ENCODE results near the gene GRIK1.
A peak's percentile ranks its signal among the peaks of the same experiment; 100 is the strongest.

The GRIK1 gene

DNA sequence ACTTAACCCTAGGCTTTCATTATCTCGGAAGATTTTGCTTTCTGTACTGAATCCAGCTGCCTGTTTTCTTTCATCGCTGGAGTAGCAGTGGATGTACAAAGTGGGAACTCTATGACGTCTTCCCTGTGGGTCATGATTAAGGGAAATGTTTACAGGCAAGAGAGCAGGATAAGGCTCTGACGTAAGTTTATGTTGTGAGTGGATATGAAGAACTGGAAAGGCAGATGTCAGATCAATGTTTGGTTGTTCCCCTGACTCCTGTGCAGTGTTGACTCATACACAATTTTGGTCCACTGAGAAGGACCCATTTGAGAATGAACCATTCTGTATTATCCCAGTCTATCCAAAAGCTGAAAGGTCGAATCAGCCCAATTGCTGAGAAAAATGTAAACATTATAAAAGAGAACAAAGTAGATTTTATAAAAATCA, 292.4 kb downstream of the GRIK1 start:
- DNase-seq (ENCODE audit: low spot score) (no peak), FAIRE-seq (peak; percentile 17)

DNA sequence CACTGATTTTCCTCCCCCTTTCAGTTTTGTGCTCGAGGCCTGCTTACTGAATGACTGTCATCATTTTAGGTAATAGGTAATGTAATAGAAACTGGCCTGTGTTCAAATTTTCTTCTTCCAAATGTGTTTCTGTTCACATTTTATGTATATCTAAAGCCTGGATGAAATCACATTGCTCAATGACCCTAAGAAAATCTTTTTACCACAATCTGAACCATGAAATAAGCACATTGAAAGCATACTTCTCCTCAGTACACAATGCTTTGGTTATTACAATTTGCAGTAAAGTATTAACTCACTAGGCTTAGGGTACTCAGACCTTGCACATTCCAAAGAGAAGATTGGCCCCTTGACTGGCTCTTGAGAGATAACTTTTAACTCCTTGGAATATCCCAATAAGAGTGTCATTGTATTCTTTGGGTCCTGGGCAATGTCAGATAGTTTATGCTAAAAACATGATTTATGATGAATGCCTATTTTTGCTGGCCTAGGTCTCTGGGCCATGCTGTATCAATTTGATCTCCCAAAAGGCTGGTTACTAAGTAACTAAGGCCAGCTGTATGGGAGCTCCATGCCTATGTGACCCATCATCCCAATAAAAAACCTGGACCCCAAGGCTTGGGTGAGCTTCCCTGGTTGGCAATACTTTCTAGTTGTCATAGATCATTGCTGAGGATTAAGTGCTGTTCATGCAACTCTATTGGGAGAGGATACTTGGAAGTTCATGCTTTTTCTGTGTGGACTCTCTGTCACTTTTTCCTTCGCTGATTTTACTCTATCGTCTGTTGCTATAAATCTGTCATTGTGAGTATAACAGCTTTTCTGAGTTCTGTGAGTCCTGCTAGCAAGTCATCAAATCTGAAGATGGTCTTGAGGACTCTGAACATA, 293.9 kb downstream of the GRIK1 start:
- DNase-seq (ENCODE audit: low spot score), result no peak
- FAIRE-seq, result no peak

DNA sequence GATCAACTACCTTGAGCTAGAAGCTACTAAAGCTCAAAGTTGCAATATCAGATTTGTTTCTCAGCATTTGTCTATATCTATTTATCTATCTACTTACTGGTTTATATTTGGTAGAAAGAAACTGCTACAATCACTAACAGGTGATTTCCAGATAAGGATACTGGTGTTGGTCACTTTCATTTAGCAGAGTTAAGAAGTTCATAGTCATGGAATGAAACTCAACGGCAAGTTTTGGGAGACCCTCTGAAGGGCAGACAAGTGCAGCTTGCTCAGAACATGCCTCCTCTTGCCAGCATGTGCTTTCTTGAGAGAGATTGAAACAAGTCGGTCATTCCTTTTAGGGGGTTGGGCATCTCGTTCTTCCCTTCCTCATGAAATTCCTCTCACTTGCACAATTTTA, 296.5 kb downstream of the GRIK1 start:
- no peak for FAIRE-seq
- no peak for DNase-seq (ENCODE audit: low spot score)

DNA sequence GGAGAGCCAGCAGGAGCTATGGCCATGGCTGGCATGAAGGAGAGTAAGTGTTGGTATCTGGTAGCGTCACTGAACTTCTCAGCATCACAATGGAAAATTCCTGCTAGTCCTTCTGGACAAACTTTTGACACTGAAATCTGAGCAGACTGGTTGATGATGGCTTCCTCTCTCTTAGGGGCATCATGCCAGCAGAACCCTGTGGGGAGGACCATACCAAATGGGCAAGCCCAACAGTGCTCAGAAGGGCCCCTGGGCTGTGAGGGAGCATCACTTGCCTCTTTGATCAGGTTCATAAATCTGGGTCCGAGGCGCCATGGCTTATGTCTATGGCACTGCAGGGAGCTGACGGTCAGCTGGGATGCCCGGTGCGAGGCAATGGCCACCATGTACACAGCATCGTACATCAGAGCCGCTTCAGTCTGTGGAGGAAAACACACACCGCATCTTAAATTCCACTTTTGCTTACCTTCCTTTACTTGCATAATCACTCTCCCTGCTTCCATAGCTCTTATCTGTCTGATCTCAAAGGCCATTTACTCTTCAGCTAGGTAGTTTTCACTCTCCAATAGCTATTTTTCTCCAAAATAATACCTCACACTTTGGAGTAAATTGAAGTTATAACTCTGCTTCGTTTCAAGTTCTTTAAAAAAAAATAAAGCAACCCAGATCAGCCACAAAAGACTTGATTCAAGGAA, 297.1 kb downstream of the GRIK1 start:
- DNase-seq (ENCODE audit: low spot score) (no peak), FAIRE-seq (no peak)

DNA sequence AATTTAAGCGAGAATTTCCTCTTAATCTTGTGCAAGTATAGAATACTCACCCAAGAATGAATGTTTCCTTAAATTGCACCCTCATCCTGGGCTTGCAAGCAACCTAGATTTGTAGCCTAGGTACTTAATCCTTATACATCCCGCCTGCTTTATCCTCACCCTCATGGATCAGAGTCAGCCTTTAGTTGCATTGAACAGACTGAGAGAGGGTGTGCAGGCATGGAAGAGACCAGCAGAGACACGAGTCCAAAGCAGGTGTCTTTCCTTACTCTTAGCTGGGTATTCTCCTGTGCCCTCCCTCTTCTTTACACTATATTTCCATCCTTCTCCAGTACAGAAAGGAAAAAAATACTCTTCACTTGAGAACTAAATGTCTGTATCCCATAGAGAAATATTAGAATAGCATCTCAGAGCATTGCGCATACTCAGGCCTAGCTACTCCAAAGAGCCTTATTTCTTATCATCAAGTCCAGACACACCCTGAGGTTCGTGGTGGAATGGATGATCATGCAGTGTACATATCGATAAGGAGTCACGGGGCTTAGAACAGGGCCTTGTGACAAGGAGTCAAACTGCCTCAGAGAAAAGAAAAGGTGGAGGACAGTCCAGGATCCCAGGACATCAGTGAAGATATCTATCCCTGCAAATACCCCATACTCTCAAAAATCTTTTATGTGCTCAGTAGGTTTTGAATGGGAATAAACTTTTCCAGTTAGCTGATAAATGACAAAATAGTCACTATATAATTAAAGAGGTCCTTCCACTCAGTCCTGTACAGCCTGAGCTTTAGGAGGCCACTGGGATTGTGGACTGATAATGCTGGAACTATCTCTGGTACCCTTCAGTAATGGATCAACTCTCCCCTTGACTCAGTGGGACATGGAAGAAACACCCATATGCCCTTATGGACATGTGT, 297.9 kb downstream of the GRIK1 start:
- FAIRE-seq, result no peak
- no peak for DNase-seq (ENCODE audit: low spot score)

DNA sequence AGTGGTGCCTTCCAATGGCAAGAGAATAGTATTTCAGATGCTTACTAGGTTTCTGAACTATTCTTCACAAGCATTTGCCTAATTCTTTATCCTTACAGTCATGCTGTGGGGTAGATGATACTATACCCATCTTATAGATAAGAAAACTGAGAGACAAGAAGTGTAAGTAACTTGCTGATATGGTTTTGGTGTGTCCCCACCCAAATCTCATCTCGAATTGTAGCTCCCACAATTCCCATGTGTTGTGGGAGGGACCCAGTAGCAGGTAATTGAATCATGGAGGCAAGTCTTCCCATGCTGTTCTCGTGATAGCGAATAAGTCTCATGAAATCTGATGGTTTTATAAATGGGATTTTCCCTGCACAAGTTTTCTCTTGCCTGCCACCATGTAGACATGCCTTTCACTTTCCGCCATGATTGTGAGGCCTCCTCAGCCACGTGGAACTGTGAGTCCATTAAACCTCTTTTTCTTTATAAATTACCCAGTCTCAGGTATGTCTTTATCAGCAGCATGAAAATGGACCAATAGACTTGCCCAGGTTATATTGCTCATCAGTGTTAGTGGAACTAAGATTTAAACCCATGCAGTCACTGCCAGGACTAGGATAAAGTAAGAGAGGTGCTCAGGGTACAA, 298.7 kb downstream of the GRIK1 start:
- DNase-seq (ENCODE audit: low spot score), result no peak
- no peak for FAIRE-seq

DNA sequence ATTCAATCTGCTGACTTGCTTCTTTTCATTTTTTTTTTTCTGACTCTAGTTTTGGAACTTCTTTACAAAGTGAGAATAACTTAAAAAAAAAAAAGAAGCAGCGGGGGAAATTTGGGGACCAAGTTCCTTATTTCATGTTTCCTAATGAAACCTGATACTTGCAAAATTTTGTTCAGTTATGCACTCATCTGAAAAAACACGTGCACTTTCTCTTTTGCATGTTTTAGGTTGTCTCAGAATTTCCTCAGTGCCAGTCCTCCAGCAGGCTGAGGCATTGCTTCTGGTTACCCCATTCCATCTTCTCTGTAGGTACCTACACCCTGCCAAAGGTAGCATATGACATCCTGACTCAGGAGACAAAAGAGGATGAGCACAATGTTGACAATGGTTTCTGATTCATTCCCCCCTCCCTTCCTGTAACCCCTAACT, 299.7 kb downstream of the GRIK1 start:
- DNase-seq (ENCODE audit: low spot score) (no peak), FAIRE-seq (no peak)

DNA sequence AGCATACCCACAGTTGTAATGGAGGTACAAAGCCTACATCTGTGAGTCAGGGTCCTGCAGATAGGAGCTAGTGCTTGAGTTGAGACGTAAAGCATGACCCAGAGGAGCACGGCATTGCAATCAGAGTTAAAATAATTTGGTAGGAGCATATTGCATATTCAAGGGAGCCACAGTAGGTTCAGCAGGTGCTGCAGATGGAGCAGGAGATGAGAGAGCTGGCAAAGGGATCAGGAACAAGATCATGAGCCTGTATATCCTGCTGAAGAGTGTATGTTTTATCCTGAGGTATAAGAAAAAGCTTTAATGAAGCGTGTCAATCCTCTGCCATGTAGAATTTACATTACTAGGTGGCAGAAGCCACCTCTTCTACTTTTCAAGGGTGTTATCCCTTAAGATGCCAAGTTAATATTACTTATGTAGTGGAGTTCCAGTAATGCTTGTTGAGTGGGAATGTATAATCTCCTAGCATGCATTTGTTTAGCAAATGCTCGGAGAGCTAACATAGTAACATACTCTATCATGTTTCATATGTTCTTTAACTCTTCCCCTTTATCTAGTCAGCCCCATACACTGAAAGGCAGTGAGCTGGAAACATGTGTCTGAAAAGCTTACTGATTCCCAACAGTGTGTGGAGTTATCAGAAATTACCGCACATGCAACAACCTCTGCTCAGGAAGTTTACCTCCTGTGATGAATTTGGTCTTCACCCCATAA, 300.3 kb downstream of the GRIK1 start:
- DNase-seq (ENCODE audit: low spot score), result no peak
- peak; percentile 17 for FAIRE-seq

DNA sequence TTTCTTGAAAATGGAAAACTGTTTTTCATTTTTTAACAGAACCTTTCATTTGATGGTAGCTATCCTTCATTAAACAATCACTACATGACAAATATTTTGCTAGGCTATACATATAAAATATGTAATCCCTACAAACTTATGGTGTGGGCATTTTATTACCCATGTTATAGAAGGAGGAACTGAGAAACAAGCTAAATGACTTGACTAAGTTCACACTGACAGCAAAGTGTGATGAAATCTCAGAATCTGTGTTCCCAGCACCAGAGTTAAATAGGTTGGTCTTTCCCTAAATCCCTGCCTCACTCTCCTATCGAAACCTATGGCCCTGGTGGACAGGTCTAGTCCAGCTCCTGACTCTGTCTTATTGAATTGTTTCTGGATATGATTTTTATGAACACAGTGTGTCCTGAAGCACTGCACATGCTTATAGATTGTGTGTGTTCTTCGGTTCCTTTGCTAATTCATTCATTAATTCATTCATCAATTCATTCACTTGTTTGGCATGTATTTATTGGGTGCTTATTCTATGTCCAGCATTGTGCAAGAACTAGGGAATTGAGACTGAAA, 301.0 kb downstream of the GRIK1 start:
- peak; percentile 48 for FAIRE-seq
- DNase-seq (ENCODE audit: low spot score), result no peak

DNA sequence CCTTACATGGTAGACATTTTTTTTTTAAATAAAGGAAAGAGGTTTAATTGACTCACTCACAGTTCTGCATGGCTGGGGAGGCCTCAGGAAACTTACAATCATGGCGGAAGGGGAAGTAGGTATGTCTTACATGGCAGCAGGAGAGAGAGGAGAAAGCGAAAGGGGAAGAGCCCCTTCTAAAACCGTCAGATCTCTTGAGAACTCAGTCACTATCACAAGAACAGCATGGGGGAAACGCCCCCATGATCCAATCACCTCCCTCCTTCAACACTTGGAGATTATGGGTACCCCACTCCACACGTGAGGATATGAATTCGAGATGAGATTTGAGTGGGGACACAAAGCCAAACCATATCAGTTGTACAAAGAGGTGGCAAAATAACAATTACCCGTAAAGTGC, 301.7 kb downstream of the GRIK1 start:
- no peak for DNase-seq (ENCODE audit: low spot score)
- FAIRE-seq, result no peak

DNA sequence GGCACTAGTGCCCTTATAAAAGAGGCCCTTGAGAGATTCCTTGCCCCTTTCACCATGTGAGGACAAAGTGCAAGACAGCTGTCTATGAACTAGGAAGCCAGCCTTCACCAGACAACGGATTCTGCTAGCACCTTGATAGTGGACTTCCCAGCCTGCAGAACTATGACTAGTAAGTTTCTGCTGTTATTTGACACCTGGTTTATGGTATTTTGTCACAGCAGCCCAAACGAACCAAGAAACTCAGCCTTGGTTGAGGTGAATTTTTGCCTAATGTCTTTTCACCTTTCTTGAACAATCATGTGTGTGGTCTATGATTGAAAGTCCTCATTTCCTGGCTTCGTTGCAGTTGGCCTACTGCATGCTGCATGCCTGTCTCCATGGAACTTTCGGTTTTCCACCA, 302.2 kb downstream of the GRIK1 start:
- no peak for FAIRE-seq

DNA sequence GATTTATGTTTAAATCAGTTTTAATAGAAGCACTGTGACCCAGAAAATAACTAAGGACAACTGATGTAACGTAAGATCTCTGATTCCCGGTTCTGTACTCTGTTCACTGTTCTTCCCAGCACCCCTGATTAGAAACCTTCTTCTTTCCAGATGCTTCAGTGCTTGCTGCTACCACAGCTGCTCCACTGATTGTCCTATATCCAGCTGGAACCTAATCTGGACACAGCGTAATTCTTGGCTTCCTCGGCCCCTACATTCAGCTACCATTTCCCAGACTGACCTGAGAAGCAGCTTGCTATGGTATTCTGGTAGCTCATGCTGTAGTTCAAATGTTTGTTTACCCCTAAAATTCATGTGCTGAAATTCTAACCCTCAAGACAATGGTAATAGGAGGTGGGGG, 302.7 kb downstream of the GRIK1 start:
- no peak for FAIRE-seq
- DNase-seq (ENCODE audit: low spot score), result no peak

More for the DNA sequence above, 302.2 kb downstream of the GRIK1 start:
- DNase-seq (ENCODE audit: low spot score), result no peak

DNA sequence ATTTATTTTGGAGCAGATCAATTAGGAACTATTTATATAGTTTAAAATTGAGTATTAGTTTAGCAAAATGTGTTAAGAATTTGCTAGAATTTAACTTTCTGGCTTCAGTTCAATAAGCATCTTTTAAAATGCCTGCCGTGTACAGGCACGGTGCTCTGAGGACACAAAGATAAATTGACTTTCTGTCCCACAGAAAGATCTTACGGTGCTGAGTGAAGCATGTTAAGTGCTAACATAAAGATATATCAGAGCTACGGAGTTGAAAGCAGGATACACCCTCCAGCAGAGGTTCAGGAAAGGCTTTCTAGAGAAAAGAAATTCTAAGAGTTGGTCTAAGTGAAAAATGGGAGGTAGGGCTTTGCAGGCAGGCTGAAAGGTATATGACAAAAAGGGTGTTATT, 305.4 kb downstream of the GRIK1 start:
- FAIRE-seq (no peak), DNase-seq (ENCODE audit: low spot score) (no peak)

DNA sequence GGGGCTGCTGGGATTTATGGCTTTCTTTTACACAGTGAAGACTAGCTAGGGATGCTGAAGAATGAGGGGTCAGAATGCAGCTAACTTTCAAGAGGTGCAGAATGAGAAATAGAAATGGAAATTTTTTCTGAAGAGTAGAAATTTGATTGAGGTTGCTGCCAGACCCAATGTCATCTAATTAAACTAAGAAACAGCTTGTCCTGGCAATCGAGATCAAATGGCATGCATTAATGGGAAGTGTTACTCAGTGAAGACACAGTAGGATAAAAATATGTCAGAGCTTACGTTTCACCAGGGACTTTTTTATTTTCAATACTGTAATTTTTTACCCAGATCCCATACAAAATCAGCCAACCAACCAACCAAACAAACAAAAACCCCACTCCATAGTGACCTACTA, 306.0 kb downstream of the GRIK1 start:
- DNase-seq (ENCODE audit: low spot score) (no peak), FAIRE-seq (no peak)

DNA sequence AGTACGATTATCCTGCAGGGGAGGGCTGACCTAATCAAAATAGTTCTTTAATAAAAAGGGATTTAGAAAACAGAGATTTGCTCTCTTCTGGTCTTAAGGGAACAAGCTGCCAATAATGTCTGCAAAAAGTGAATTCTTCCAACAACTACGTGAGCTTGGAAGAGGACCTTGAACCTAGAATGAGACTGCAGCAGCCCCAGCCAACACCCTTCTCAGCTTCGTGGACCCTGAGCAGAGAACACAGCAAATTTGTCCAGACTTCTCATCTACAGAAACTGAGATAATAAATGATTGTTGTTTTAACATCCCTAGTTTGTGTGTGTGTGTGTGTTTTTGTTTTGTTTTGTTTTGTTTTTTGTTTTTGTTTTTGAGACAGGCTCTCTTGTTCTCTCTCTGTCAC, 309.4 kb downstream of the GRIK1 start:
- FAIRE-seq (peak; percentile 48), DNase-seq (ENCODE audit: low spot score) (no peak)

DNA sequence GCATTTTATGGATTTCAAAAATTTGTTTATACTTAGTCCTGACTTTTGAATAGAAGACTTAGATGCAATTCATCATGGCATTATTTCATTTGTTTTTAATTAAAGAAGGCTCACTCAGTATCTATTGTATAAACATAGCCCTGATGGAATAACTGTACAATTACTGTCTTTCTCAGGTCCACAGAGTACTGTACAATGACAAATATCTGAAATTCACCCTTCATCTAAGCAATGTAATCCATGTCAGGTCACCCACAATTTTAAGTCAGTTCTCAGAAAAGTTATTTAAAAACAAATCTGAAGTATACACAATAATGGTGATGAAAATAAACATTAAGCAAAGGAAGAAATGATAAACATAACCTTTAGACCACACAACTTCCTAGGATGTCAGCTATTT, 311.9 kb downstream of the GRIK1 start:
- no peak for DNase-seq (ENCODE audit: low spot score)

DNA sequence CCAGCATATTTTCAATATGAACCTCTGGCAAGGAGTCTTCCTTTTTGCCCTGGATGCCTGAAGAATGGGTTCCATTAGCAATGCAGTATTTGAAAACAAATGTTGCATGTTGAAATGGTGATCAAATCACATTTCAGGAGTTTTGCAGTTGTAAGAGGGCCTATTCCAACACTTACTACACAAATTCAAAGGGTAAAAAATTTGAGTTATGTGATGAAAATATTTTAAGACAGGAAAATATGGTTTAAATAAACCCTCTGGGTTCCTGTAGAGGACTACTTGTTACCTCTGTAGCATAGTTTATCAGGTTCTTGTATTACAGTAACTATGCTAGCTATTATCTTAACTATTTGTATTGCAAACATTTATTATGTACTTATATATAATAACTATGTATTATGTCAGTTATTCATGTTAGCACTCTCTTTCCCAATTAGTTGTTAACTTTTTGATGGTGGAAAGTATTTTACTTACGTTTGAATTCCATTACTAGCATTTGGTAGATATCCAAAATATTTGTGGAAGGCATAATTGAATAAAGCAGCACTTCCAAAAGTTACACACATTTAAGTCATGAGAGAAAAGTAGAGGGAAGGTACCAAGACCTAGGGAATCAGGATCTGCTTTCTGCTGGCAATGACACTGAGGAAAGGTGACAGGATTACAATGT, 312.9 kb downstream of the GRIK1 start:
- DNase-seq (ENCODE audit: low spot score) (no peak), FAIRE-seq (no peak)

More for the DNA sequence above, 311.9 kb downstream of the GRIK1 start:
- no peak for FAIRE-seq

DNA sequence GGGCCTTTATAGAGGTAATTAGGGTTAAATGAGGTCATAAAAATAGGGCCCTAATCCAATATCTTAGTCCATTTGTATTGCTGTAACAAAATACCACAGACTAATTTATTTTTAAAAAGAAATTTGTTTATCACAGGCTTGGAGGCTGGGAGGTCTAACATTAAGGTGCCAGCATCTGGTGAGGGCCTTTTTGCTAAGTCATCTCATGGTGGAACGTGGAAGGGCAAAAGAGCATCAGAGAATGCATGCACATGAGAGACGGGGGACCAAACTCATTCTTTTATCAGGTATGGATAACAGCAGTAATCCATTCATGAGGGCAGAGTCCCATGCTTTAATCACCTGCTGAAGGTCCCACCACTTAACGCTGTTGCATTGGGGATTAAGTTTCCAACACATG, 313.8 kb downstream of the GRIK1 start:
- FAIRE-seq (no peak), DNase-seq (ENCODE audit: low spot score) (no peak)

DNA sequence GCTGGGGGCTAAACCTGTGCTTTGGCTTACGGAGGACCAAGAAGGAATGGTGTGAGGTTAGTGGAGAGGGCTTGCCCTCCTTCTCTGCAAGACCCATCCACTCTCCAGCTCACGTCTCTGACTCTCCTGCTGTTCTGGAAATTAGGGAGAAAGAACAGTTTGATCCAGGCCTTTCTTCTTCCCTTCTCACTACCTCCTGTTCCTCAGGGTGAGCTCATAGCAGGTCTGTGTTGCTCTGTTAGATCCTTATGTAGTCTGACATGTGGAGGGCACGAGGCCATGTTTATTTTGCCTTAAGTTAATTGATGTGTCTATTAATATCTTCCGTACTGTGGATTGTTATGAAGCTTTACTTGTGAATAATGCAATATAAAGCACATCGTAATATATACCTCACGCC, 315.0 kb downstream of the GRIK1 start:
- FAIRE-seq (no peak), DNase-seq (ENCODE audit: low spot score) (no peak)

DNA sequence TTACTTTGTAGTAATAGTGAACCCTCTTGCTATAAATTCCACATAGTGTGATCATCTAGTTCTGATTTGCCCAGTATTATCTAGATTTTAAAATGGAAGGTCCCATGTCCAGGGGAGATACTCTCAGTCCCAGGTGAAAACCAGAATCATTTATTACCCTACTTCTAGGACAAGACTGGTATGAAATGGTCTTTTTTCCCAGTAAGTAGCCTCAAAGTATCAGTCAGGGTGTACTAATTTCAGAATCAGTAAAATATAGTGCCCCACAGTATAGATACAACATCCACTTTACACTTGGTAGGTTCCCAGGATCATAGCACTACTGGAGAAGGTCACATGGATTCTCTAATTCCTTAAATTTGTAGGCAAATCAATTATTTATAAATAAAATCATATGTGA, 318.3 kb downstream of the GRIK1 start:
- no peak for FAIRE-seq
- DNase-seq (ENCODE audit: low spot score), result no peak

Data from urothelium cell line (cell line).